Inferior parietal cortex (tissue), 1 donor: Measurements from ENCODE around the gene VRK3.
"Not testable (repeated sequence)": the region's sequence is repeated elsewhere in the genome, so short reads cannot be mapped to it uniquely, and the experiment has no call there.

Experiments used
- DNase-seq: peaks from one replicate; pipeline ENCODE4 v3.0.0-alpha.2; 2016; ENCODE audit errors: extremely low spot score

Gene VRK3

DNA sequence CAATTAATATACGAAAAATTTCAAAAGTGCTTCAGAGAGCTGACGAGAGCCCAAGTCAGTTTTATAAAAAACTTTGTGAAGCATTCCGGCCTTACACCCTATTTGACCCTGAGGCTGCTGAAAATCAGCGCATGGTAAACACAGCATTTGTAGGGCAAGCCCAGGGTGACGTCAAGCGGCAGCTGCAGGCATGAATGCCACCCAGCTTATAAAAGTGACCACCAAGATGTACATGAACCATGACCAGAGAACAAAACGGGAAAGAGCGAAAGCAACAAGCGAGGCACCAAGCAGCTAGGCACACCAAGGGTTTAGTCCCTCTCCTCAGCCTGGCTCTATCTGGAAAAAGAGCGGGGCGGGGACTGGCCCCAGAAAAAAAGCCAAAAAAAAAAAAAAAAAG lies 70.2 kb downstream of the VRK3 start:
- DNase-seq, result no peak

- no peak for DNase-seq
Observed at GRCh38 chr19:49954092-49954829, 70.9 kb downstream of the VRK3 start.

DNA sequence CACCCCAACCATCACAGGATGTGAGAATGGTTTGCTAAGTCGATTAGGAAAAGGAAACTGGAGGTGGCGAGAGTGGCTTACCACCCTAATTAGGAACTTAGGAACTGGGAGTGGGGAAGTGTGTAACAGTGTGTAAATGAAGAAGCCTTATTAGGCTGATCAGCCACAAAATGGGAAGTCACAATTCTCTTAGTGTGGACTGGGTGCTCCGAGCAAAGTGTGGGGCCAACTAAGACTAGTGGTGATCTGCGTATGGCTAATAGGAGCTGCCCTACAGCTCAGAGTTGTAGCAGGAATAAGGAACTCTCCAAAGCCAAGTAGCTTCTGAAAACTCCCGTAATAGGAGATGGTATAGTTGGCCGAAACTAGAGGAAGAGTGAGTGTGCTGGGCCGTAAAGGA lies 71.8 kb downstream of the VRK3 start:
- DNase-seq, result no peak

GRCh38 chr19:49952906-49953305 lies 72.3 kb downstream of the VRK3 start:
- DNase-seq, result no peak

DNA sequence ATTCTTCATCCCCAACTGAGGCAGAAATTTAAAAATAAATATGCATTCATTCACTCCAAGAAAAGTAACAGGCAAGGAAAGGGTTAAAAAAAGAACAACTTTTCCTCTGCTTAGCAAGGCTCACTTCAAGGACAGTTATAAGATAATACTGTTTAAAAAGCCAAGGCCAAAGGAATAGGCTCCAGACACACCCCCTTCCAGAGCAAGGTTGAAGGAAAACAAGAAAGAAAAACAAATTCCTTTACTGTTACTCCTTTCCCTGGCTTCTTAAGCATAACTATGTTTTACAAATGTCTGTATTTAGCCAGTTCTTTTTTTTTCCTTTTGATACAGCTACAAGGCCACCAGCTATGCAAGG lies 72.7 kb downstream of the VRK3 start:
- DNase-seq, result no peak

DNA sequence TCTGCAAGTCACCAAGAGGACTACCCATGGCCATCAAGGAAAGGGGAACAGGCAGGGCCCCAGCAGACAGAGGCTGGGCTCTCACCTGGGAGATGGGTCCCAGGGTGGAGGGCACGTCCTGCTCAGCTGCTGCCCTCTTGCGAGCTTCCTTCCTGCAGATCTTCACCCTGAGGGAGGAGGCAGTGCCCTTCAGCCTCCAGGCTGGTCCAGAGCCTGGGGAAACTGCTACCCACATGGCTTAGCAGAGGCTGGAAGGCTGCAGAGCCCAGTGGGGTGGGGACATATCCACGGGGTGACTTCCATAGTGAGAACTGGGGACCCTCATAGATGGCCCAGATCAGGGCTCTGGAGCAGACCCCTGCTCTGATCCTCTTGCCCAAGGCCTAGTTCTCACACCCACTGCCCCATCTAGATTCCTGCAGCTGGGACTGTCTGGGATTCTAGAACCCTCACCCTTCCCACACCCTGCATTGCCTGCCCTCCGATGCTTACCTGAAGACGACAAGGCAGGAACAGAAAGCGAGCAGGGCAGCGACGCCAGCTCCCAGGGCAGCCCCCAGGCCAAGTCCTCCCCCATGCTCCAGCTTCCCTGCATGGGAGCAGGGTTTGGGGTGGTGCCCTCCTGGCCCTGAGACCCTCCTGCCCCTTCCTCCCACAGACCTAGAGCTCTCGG lies 73.2 kb downstream of the VRK3 start:
- no peak for DNase-seq

DNA sequence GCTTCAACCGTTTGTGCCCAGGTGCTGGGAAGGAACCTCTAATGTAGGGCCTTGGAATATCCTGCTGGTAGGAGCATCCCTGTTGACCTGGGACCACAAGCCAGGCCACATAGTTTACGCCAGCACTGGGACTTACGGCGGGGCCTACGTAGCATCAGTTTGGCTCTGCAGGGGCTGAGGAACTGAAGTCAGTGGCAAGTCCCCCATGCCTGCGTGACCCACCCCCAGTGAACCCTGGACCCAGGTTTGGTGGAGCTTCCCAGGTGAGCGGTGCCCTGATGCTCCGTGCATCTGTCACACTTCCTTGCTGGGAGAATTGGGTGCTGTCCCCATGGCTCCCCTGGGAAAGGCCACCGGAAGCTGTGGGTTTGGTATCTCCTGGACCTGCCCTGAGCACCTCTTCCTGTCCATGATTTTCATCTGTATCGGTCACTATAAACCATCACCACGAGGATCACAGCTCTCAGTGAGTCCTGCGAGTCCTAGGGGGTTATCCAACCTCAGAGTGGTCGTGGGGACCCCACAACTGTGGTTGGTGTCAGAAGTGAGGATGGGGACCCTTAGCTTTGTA lies 74.1 kb downstream of the VRK3 start:
- no peak for DNase-seq

DNA sequence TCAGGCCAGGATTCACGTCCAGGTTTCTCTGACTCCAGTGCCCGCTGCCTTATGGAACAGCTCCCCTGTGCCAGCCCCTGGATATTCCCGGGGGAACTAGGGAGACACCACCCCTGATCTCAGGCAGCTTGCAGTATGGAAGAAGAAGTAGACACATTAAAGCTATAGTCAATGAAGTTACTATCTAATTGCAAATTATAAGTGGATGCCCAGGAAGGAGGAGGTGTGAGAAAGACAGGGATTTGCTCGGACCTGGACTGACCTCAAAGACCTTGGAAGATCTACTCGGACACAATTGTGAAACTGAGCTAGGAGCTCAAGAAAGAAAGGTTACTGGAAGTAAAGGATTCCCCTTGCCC lies 74.6 kb downstream of the VRK3 start:
- no peak for DNase-seq

GRCh38 chr19:49949742-49950589 lies 75.2 kb downstream of the VRK3 start:
- DNase-seq, result no peak

DNA sequence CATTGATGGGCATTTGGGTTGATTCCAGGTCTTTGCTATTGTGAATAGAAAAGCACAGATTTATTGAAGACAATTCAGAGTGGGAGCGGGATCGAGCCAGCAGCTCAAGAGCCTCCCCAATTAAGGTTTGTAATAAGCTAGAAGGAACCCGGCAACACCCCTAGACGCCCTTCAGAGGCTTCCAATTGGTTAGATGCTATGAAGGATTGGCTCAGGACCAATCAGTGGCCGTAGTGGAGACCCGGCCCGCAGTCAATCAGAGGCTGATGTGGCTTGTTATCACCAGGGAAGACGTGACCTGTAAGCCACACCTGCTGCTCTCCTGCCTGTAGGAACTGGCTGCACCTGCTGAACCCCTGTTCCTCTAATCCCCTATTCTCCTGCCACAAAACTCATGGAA lies 78.8 kb downstream of the VRK3 start:
- DNase-seq, result no peak

GRCh38 chr19:49944567-49944966 lies 80.6 kb downstream of the VRK3 start:
- not testable (repeated sequence) for DNase-seq

DNA sequence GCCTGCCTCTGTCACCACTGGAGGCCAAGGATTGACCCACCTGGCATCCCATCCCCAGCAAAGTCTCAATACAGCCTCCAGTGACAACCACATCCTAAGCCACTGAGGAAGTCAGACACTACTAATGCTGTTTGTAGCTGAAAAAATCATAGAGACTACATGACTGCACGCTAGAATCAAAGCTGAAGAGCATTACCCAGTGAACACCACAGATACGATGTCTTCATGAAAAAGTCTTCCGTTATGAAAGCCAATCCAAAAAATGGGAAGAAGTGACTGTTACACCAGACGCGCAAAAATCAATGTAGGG lies 84.7 kb downstream of the VRK3 start:
- DNase-seq, result no peak

DNA sequence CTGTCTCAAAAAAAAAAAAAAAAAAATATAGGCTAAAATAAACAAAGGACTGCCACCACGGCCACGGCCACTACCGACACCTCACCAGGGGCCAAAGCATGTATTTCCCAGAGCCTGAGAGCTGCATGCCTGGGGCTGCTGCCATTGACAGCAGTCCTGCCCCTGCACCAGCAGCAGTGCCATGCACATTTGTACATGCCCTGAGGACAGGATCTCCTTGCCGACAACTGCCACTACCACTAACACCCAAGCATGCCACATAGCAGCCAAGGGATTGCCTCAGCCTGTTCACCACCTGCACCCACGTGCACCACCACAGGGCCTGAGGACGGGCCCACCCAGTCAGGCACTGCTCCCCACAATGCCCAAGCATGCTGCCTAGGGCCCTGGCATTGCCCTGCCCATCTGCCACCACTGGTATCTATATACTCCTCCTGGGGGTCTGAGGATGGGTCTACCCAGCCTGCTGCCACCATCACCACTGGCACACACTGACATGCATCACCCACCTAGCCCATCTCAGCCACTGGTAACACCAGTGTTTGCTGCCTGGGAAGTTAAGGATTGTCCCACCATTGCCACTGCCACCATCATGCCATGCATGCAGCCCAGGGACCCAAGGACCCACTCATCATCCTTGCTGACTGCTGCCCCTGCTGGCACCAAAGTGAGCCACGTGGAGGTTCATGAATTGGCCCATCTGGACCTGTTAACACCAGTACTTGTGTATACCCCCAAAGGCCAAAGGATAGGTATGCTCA lies 85.3 kb downstream of the VRK3 start:
- no peak for DNase-seq

DNA sequence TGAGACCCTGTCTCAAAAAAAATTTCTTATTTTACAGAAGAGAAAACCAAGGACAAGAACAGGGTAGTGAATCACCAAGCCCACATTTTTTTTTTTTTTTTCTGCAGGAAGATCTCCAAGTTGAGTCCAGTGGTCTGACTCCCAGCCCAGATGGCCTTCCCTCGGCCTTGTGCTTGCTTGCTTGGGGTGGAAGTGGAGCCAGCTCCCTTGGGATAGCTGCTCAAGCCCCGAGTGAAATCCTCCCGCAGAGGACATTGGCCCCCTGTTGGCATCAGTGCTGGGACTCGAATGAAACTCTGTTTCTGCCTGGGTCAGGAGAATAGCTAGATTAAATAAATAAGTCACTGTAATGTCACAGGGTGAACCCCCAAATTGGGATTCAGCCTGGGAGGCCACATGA lies 86.5 kb downstream of the VRK3 start:
- DNase-seq, result no peak

GRCh38 chr19:49937750-49938381 lies 87.3 kb downstream of the VRK3 start:
- peak; percentile 83 for DNase-seq

- no peak for DNase-seq
Observed at GRCh38 chr19:49936549-49936948, 88.6 kb downstream of the VRK3 start.

GRCh38 chr19:49933643-49934042 lies 91.5 kb downstream of the VRK3 start:
- DNase-seq, result no peak

DNA sequence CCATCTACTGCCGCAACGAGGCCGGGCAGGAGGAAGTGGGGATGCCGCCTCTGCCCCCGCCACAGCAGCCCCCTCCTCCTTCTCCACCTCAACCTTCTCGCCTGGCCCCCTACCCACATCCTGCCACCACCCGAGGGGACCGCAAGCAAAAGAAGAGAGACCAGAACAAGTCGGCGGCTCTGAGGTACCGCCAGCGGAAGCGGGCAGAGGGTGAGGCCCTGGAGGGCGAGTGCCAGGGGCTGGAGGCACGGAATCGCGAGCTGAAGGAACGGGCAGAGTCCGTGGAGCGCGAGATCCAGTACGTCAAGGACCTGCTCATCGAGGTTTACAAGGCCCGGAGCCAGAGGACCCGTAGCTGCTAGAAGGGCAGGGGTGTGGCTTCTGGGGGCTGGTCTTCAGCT lies 92.4 kb downstream of the VRK3 start:
- DNase-seq, result no peak

DNA sequence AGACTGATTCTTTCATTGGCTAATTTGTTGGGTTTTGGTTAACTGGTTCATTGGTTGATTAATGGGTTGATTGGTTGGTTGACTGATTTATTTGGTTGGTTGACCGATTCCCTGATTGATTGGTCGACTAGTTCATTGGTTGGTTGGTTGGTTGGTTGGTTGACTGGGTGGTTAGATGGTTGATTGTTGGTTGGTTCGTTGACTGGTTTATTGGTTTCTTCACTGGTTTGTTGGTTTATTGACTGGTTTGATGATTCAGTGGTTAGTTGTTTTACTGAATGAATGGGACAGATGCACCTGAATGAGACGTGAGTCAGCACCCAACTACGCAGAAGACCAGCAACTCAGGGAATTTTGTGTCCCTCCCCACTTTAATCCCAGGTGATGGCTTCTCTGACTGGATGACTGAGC lies 93.1 kb downstream of the VRK3 start:
- DNase-seq, result no peak

- no peak for DNase-seq
Observed at GRCh38 chr19:49931293-49932040, 93.7 kb downstream of the VRK3 start.
